ENCODE data around the gene ZNF652.

ZNF652 gene

GRCh38 chr17:49358641-49359247 lies 3.3 kb downstream of the ZNF652 start:
- no peak for DNase-seq (ENCODE audit: low spot score)

GRCh38 chr17:49357516-49357915 lies 4.5 kb downstream of the ZNF652 start:
- no peak for DNase-seq (ENCODE audit: low spot score)

GRCh38 chr17:49356320-49356719 lies 5.7 kb downstream of the ZNF652 start:
- no peak for DNase-seq (ENCODE audit: low spot score)

- no peak for DNase-seq (ENCODE audit: low spot score)
Measured at GRCh38 chr17:49353607-49354006, 8.4 kb downstream of the ZNF652 start.

GRCh38 chr17:49352587-49353154 lies 9.4 kb downstream of the ZNF652 start:
- no peak for DNase-seq (ENCODE audit: low spot score)

- DNase-seq (ENCODE audit: low spot score) = no peak
Measured at GRCh38 chr17:49351572-49352140, 10.4 kb downstream of the ZNF652 start.

GRCh38 chr17:49349541-49349940 lies 12.5 kb downstream of the ZNF652 start:
- no peak for DNase-seq (ENCODE audit: low spot score)

GRCh38 chr17:49344914-49345313 lies 17.1 kb downstream of the ZNF652 start:
- no peak for DNase-seq (ENCODE audit: low spot score)

- DNase-seq (ENCODE audit: low spot score) = no peak
Measured at GRCh38 chr17:49343273-49343672, 18.8 kb downstream of the ZNF652 start.

- DNase-seq (ENCODE audit: low spot score) = no peak
Measured at GRCh38 chr17:49342575-49342936, 19.5 kb downstream of the ZNF652 start.

- DNase-seq (ENCODE audit: low spot score) = no peak
Measured at GRCh38 chr17:49341356-49341755, 20.7 kb downstream of the ZNF652 start.

- DNase-seq (ENCODE audit: low spot score) = no peak
Measured at GRCh38 chr17:49339354-49339753, 22.7 kb downstream of the ZNF652 start.

- DNase-seq (ENCODE audit: low spot score) = no peak
Measured at GRCh38 chr17:49338883-49339282, 23.2 kb downstream of the ZNF652 start.

GRCh38 chr17:49337884-49338283 lies 24.2 kb downstream of the ZNF652 start:
- DNase-seq (ENCODE audit: low spot score) = no peak

GRCh38 chr17:49334744-49335512 lies 27.1 kb downstream of the ZNF652 start:
- DNase-seq (ENCODE audit: low spot score) = no peak

GRCh38 chr17:49333804-49334203 lies 28.2 kb downstream of the ZNF652 start:
- DNase-seq (ENCODE audit: low spot score) = no peak

GRCh38 chr17:49327835-49328784 lies 33.9 kb downstream of the ZNF652 start:
- no peak for DNase-seq (ENCODE audit: low spot score)

GRCh38 chr17:49325980-49326379 lies 36.1 kb downstream of the ZNF652 start:
- DNase-seq (ENCODE audit: low spot score) = no peak

- no peak for DNase-seq (ENCODE audit: low spot score)
Measured at GRCh38 chr17:49318435-49318965, 43.5 kb downstream of the ZNF652 start.

- DNase-seq (ENCODE audit: low spot score) = no peak
Measured at GRCh38 chr17:49316889-49317675, 45.0 kb downstream of the ZNF652 start.

- DNase-seq (ENCODE audit: low spot score) = no peak
Measured at GRCh38 chr17:49316258-49316570, 45.8 kb downstream of the ZNF652 start.

Data from iPS-NIHi11 (cell line).